HG03460 (cell line): ENCODE results near the gene CACFD1.
"Not testable (repeated sequence)": the region's sequence is repeated elsewhere in the genome, so short reads cannot be mapped to it uniquely, and the experiment has no call there.

ENCODE experiments used
- ATAC-seq: cut with Tn5 transposase; IDR thresholded peaks from one replicate; pipeline ENCODE4 v1.9.1; 2021; ENCODE audit not compliant: unreplicated experiment

The CACFD1 gene

DNA sequence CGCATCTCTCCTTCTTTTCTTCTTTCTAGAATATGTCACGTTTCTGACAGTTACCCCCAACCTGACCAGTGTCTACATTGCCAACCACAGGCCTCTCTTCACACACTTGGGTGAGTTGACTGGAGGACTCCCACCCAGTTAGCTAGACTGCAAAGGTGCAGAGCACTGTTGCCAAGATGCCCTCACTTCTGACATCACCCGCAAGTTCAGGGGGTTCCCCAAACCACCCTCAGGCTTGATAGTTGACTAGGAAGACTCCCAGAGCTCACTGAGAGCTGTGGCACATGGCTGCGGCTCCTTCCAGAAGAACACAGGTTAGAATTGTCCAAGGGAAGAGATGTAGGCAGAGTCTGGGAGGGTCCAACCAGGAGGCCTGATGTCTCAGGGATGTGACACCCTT lies 20.4 kb upstream of the CACFD1 start:
- no peak for ATAC-seq

DNA sequence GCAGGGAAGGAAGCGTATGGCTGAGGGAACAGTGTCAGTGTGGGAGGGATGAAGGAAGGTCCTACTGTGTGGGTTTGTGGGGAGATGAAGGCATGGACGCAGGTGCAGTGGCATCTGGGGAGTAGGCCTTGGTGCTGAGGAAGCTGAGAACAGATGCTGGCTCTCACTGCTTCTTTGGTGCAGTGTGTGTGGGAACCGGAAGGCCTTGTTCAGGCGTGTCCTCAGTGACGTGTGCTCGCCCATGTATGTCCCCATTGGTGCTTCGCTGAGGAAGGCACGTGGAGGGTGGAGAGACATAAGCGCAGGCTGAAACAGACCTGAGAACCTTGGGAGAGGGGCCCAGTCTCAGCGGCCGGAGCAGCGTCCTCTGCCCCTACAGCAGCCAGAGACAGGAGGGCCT lies 18.9 kb upstream of the CACFD1 start:
- ATAC-seq, result peak; percentile 64

GRCh38 chr9:133441571-133441970 lies 18.2 kb upstream of the CACFD1 start:
- ATAC-seq, result no peak

DNA sequence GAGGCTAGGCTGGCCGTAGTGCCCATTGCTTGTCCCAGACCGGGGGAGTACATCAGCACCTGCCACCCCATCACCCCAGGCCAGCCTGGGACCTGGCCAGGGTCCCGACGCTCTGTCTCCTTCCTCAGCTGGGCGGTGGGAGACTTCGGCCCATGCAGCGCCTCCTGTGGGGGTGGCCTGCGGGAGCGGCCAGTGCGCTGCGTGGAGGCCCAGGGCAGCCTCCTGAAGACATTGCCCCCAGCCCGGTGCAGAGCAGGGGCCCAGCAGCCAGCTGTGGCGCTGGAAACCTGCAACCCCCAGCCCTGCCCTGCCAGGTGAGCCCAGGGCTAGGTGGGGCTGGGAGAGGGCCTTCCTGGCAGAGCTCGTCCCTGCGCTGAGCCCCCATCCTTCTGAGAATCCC lies 16.5 kb upstream of the CACFD1 start:
- ATAC-seq, result no peak

GRCh38 chr9:133443982-133444381 lies 15.8 kb upstream of the CACFD1 start:
- ATAC-seq, result no peak

- ATAC-seq, result no peak
Measured at GRCh38 chr9:133445293-133445969, 14.3 kb upstream of the CACFD1 start.

GRCh38 chr9:133448487-133448972 lies 11.2 kb upstream of the CACFD1 start:
- no peak for ATAC-seq

DNA sequence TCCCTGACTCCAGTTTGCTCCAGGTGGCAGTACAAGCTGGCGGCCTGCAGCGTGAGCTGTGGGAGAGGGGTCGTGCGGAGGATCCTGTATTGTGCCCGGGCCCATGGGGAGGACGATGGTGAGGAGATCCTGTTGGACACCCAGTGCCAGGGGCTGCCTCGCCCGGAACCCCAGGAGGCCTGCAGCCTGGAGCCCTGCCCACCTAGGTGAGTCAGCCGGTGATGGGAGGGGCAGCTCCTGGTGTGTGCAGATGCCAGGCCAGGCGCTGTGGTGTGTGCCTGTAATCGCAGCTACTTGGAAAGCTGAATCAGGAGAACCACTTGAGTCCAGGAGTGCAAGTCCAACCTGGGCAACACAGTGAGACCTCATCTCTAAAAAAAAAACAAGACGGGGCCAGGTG lies 10.0 kb upstream of the CACFD1 start:
- ATAC-seq, result no peak

GRCh38 chr9:133451865-133452264 lies 7.9 kb upstream of the CACFD1 start:
- not testable (repeated sequence) for ATAC-seq

DNA sequence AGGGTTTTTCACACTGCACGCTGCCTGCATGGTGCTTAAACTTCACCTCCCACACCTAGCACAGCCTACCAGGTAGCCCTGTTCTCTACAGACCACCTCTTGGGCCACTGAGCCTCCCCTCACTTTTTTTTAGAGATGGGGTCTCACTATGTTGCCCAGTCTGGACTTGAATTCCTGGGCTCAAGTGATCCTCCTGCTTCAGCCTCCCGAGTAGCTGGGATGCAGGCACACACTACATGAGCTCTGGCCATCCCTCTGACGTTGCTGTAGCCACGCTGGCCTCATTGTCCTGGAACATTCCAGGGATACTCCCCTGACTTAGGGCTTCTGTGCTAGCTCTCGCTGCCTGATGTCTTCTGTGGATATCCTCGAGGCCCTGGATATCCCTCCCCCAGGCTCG lies 7.2 kb upstream of the CACFD1 start:
- no peak for ATAC-seq

GRCh38 chr9:133453651-133454050 lies 6.1 kb upstream of the CACFD1 start:
- ATAC-seq, result no peak

- ATAC-seq, result no peak
Measured at GRCh38 chr9:133454325-133454724, 5.5 kb upstream of the CACFD1 start.

- no peak for ATAC-seq
Measured at GRCh38 chr9:133454943-133455673, 4.7 kb upstream of the CACFD1 start.

- ATAC-seq, result no peak
Measured at GRCh38 chr9:133455936-133456335, 3.8 kb upstream of the CACFD1 start.

GRCh38 chr9:133456409-133456808 lies 3.4 kb upstream of the CACFD1 start:
- no peak for ATAC-seq

DNA sequence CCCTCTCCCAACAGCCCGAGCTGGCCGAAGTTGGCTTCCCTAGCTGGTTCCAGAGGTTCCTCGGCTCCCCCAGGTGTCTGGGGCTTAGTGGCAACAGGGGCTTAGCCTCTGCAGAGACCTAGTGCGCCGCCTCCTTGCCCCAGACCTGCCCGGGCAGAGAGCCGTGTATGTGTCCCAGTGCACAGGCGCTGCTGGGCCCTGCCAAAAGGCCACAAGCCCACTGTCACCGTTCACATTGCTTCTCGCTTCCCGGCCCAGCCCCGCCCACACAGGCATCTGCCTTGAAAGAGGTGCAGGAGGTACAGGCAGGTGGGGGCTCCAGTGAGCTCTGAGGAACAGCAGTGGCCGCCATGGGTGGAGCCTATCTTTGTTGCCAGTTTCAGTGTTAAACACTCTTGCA lies 2.5 kb upstream of the CACFD1 start:
- no peak for ATAC-seq

DNA sequence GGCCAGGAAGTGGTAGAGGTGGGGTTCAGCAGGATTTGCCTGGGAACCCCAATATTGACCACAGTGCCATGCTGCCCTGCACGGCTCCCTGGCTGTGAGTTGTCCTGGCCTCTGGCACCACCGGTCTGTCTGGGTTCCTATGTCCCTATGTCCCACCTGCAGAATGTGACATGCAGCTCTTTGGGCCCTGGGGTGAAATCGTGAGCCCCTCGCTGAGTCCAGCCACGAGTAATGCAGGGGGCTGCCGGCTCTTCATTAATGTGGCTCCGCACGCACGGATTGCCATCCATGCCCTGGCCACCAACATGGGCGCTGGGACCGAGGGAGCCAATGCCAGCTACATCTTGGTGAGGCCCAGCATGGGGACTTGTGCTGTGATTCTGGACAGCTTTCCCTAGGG lies 2.0 kb upstream of the CACFD1 start:
- ATAC-seq, result no peak

DNA sequence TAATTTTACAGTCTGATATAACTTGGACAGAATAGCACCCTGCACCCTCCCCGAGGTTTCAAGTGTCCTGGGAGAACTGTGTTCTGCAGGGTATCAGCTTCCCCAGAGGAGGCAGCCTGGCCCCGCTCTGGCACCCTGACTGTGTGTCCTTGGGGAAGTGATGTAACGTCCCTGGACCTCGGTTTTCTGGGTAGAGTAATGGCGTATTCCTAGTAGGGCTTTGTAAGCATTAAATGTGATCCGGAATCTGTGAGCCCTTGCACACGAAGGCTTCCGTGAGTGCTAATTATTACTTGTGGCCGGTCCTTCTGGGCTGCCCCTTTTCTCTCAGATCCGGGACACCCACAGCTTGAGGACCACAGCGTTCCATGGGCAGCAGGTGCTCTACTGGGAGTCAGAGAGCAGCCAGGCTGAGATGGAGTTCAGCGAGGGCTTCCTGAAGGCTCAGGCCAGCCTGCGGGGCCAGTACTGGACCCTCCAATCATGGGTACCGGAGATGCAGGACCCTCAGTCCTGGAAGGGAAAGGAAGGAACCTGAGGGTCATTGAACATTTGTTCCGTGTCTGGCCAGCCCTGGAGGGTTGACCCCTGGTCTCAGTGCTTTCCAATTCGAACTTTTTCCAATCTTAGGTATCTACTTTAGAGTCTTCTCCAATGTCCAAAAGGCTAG lies 1.0 kb upstream of the CACFD1 start:
- ATAC-seq, result no peak

- ATAC-seq, result peak; percentile 29
Measured at GRCh38 chr9:133460405-133461175, 812 bp downstream of the CACFD1 start.

DNA sequence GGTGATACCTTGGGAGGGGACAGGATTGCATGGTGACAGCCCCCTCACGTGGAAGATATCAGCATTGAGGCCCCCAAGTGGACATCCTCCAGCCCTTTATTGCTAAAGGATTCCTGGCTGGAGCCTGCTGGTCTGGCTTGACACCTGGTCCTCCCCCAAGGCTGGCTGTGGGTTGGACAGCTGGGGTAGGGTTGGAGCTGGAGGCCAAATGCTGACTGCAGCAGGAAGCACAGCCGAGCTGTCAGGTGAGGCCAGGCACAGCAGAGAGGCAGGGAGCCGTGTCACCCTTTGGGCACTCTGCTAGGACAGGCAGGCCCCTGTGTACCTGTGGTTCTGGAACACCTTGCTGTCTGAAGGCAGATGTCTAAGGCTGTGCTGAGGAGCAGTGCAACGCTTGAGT lies 2.2 kb downstream of the CACFD1 start:
- ATAC-seq, result no peak

DNA sequence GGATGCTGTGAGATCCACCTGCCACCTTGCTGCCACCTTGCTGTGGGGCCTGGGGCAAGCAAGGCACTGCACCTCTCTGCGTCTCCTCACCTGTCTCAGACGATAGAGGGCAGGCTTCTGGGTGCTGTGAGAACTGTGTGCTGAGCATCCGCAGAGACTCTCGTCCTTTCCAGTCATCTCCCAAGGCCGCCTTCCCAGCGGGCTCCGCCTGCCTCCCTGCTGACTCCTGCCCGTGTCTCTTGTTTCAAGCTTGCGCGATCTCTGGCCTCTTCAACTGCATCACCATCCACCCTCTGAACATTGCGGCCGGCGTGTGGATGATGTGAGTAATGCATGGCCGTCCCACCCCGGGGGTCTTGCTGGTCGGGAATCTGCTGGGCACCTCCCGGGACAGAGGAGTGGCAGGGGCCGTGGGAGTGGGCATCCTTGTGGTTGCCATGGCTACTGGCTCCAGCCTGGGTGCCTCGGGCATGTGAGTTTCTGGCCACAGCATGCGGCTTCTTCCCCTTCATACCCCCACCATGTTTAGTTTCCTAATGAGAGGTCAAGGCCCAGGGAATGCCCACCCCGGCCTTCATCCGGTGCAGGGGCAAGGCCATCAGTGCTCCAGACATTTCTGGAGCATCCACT lies 3.6 kb downstream of the CACFD1 start:
- no peak for ATAC-seq
